ENCODE measurements around the gene PGA5. TPM values are rescaled to one million over a fixed set of nuclear protein-coding genes. Genes with fewer than 3 reads are reported as not detected.
"Not testable (repeated sequence)": the region's sequence is repeated elsewhere in the genome, so short reads cannot be mapped to it uniquely, and the experiment has no call there.

Gene PGA5
- total and polyA plus RNA-seq, 9 of the 15 experiments (the other 6 are each of a cell fraction or from before 2014, with no cell fraction given) = not detected

DNA sequence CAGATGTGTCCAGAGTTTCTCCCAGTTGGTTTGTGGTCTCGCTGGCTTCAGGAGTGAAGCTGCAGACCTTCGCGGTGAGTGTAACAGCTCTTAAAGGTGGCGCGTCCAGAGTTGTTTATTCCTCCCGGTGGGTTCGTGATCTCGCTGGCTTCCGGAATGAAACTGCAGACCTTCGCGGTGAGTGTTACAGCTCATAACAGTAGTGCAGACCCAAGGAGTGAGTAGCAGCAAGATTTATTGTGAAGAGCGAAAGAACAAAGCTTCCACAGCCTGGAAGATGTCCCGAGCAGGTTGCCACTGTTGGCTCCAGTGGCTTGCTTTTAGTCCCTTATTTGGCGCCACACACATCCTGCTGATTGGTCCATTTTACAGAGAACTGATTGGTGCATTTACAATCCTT lies 39.5 kb upstream of the PGA5 start:
- ATAC-seq = no peak
- H4K20me1 ChIP-seq (replicated peaks; ENCODE audit: control insufficient read depth, insufficient read depth, low read length) = no peaks in the 10 kb centered on the region
- in situ Hi-C loops (cut with MboI) = no loop called here
- no peak overlapping the region for H2AFZ ChIP-seq (ENCODE audit: low read depth, low read length)
- no TSS peak for BruUV-seq (replicated peaks)
- no peaks in the 10 kb centered on the region for H3K9me3 ChIP-seq (replicated peaks; ENCODE audit: control insufficient read depth, insufficient read depth, low read depth, low read length)
- H3K79me2 ChIP-seq (ENCODE audit: control insufficient read depth, insufficient read depth, low read length) = no peaks in the 10 kb centered on the region
- CTCF ChIA-PET (ENCODE audit: low intra/inter-chr PET ratio) = no interaction called here
- POLR2A ChIA-PET = interaction anchor here (0.7 to 0.8 kb wide), 2 partner anchors 103 to 683 kb away, joined by 3 to 6 read pairs; no protein-coding TSS in a partner anchor
- no peak for DNase-seq (ENCODE audit: extremely low read depth in 1 of 4, low spot score in 3 of 4)
- no peak overlapping the region for H3K9ac ChIP-seq (ENCODE audit: insufficient read depth in 1 of 2, low read depth in 2 of 2, low read length in 2 of 2)
- H3K27me3 ChIP-seq (ENCODE audit: control insufficient read depth in 2 of 2, insufficient read depth in 2 of 2, low read length in 2 of 2) = peaks cover 12 to 32% of the 10 kb centered on the region in 2 experiments; a peak in 4 of 5 replicates
- intact Hi-C loops (cut with micrococcal nuclease) = no loop called here
- WGBS (ENCODE audit: insufficient coverage, low coverage, missing lambda C conversion rate) = 22% methylated on average over 14 of the region's 14 CpGs
- TF ChIP-seq ZKSCAN8 (CRISPR knock-in tag; IDR thresholded peaks at IDR 0.05) (no peak), ZNF431 (CRISPR knock-in tag; IDR thresholded peaks at IDR 0.05) (no peak), SRF (CRISPR knock-in tag; IDR thresholded peaks at IDR 0.05) (0 out of 4 replicates have a peak, but pooled peaks of 1 of the 2 experiments have one; percentile 28), NFYB (IDR thresholded peaks at IDR 0.05; ENCODE audit: extremely low read depth, insufficient read length) (peak; percentile 75)
- no peaks in the 10 kb centered on the region for H3K9me1 ChIP-seq (ENCODE audit: control insufficient read depth, insufficient read depth, low read length)
- H3K4me1 ChIP-seq (replicated peaks in 1 of 2; ENCODE audit: control insufficient read depth in 2 of 2, insufficient read depth in 2 of 2, low read length in 2 of 2) = no peaks in the 10 kb centered on the region; a peak in 1 of 5 replicates
- H3K4me2 ChIP-seq (ENCODE audit: insufficient read depth, low read length) = no peak overlapping the region
- no peak overlapping the region for H3K27ac ChIP-seq (ENCODE audit: extremely low read depth, low read depth, low read length)
- H3K4me3 ChIP-seq = no peak overlapping the region
- no peak for FAIRE-seq
- H3K36me3 ChIP-seq (ENCODE audit: control insufficient read depth, insufficient read depth, low read length) = no peaks in the 10 kb centered on the region

DNA sequence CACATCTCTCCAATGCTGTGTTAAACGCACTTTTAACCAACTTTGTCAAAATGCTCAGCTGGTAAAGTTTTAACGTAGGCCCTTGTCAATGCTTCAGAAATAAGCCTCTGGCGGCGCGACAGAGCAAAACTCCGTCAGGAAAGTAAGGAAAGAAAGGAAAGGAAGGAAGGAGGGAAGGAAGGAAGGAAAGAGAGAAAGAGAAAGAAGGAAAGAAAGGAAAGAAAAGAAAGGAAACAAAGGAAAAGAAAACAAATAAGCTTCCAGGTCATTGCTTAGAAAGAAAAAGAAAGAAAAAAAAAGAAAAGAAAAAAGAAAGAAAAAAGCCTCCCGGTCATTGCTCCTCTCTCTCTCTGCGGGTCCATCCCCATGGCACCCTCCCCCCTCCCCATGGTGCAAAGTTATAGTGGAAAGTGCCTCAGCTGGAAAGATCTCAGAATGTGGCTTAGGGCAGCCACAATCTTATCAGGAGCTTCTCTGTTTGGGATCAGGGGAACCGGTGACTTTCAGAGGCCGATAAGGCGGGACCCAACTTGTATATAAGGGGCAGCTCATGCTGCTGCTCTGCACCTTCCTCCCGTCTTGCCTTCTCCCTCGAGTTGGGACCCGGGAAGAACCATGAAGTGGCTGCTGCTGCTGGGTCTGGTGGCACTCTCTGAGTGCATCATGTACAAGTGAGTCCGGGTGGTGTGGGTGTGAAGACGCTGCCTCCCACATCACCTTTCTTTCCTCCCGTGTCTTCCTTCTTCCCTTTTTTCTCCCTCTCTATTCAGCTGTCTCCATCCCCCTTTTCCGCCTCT lies 37.8 kb upstream of the PGA5 start, which contains the start of gene PGA3:
Gene PGA3 (plus strand): TSS at position 566 of the 797 bp plus-strand sequence. CDS start 50 bp downstream, at position 616.
- intact Hi-C loops (cut with micrococcal nuclease); H4K20me1 ChIP-seq (replicated peaks; ENCODE audit: control insufficient read depth, insufficient read depth, low read length); DNase-seq (ENCODE audit: extremely low read depth in 1 of 4, low spot score in 3 of 4); H3K4me3 ChIP-seq; H3K27ac ChIP-seq (ENCODE audit: extremely low read depth, low read depth, low read length); H3K4me1 ChIP-seq (replicated peaks in 1 of 2; ENCODE audit: control insufficient read depth in 2 of 2, insufficient read depth in 2 of 2, low read length in 2 of 2); H2AFZ ChIP-seq (ENCODE audit: low read depth, low read length); H3K36me3 ChIP-seq (ENCODE audit: control insufficient read depth, insufficient read depth, low read length); H3K79me2 ChIP-seq (ENCODE audit: control insufficient read depth, insufficient read depth, low read length); in situ Hi-C loops (cut with MboI); POLR2A ChIA-PET; BruUV-seq (replicated peaks); FAIRE-seq; CTCF ChIA-PET (ENCODE audit: low intra/inter-chr PET ratio); H3K4me2 ChIP-seq (ENCODE audit: insufficient read depth, low read length); H3K9ac ChIP-seq (ENCODE audit: insufficient read depth in 1 of 2, low read depth in 2 of 2, low read length in 2 of 2); H3K9me1 ChIP-seq (ENCODE audit: control insufficient read depth, insufficient read depth, low read length); H3K9me3 ChIP-seq (replicated peaks; ENCODE audit: control insufficient read depth, insufficient read depth, low read depth, low read length): not testable (repeated sequence)
- 2% methylated on average over 7 of the region's 18 CpGs for WGBS (ENCODE audit: insufficient coverage, low coverage, missing lambda C conversion rate)
- H3K27me3 ChIP-seq (ENCODE audit: control insufficient read depth in 2 of 2, insufficient read depth in 2 of 2, low read length in 2 of 2) = peaks cover 12 to 32% of the 10 kb centered on the region in 2 experiments; a peak in 4 of 5 replicates
- ATAC-seq = peak; percentile 22; the same call in 1 of the 3 replicates
- TF ChIP-seq, protein P1, sequence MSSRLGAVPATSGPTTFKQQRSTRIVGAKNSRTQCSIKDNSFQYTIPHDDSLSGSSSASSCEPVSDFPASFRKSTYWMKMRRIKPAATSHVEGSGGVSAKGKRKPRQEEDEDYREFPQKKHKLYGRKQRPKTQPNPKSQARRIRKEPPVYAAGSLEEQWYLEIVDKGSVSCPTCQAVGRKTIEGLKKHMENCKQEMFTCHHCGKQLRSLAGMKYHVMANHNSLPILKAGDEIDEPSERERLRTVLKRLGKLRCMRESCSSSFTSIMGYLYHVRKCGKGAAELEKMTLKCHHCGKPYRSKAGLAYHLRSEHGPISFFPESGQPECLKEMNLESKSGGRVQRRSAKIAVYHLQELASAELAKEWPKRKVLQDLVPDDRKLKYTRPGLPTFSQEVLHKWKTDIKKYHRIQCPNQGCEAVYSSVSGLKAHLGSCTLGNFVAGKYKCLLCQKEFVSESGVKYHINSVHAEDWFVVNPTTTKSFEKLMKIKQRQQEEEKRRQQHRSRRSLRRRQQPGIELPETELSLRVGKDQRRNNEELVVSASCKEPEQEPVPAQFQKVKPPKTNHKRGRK (tag; IDR thresholded peaks at IDR 0.05) = peak; percentile 94
- TF ChIP-seq, protein P2, sequence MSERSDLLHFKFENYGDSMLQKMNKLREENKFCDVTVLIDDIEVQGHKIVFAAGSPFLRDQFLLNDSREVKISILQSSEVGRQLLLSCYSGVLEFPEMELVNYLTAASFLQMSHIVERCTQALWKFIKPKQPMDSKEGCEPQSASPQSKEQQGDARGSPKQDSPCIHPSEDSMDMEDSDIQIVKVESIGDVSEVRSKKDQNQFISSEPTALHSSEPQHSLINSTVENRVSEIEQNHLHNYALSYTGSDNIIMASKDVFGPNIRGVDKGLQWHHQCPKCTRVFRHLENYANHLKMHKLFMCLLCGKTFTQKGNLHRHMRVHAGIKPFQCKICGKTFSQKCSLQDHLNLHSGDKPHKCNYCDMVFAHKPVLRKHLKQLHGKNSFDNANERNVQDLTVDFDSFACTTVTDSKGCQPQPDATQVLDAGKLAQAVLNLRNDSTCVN (CRISPR knock-in tag; IDR thresholded peaks at IDR 0.05) = 0 out of 2 replicates have a peak, but pooled peaks have one; percentile 30

Data from K562 (cell line).